Nephron (organoid): Measurements from ENCODE around the gene NMNAT2.
A peak's percentile ranks its signal among the peaks of the same experiment; 100 is the strongest.

Experiments
- H3K27ac Mint-ChIP-seq, 3 experiments: 2 replicates each; pipeline ENCODE4 v1.8.0; 2020; ENCODE audit warnings: mixed read lengths in 3 of 3, mild to moderate bottlenecking in 2 of 3, moderate library complexity in 1 of 3
- H3K27me3 Mint-ChIP-seq: 2 replicates; pipeline ENCODE4 v1.8.0; 2021; ENCODE audit warnings: low read depth, mild to moderate bottlenecking, moderate library complexity, mixed read lengths
- H3K36me3 Mint-ChIP-seq: 2 replicates; pipeline ENCODE4 v1.8.0; 2020; ENCODE audit warnings: low read depth, mixed read lengths
- H3K4me1 Mint-ChIP-seq: 2 replicates; pipeline ENCODE4 v1.8.0; 2020; ENCODE audit warnings: mixed read lengths
- H3K4me3 Mint-ChIP-seq, 3 experiments: 2 replicates each; pipeline ENCODE4 v1.8.0; 2020; ENCODE audit warnings: mild to moderate bottlenecking in 3 of 3, mixed read lengths in 3 of 3, moderate library complexity in 2 of 3
- H3K9me3 Mint-ChIP-seq: 2 replicates; pipeline ENCODE4 v1.8.0; 2020; ENCODE audit warnings: mixed read lengths
- TF ChIP-seq, protein P1 (sequence below), 3 experiments: fragments of 200-600 bp; sonication (generic); IDR thresholded peaks; one replicate each; pipeline ENCODE4 v1.5.0; 2021; ENCODE audit warnings: antibody characterized with exemption in 3 of 3; ENCODE audit not compliant: unreplicated experiment in 3 of 3

Gene NMNAT2

DNA sequence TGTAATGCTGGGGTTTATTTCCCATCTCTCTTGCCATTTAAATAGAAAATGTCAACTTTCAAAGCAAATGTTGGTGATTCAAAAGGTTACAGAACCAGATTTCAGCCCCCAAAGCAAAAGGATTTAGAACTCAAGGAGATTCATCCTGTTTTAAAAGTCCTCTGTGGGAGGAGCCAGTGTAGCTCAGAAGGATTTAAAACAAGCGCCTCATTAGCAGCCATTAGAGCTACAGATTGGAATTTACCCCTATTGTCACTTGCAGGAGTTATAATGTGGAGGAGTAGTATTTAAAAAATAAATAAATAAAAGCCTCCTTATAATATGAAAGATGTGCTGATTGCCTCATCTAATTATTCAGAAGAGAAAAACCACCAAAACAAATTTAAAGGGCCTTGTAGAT lies 124.3 kb downstream of the NMNAT2 start:
- H3K27ac Mint-ChIP-seq, result no peak overlapping the region
- peaks cover 23% of the 10 kb centered on the region for H3K4me1 Mint-ChIP-seq
- H3K4me3 Mint-ChIP-seq, result no peak overlapping the region
- peaks cover 6% of the 10 kb centered on the region for H3K9me3 Mint-ChIP-seq
- TF ChIP-seq, protein P1, sequence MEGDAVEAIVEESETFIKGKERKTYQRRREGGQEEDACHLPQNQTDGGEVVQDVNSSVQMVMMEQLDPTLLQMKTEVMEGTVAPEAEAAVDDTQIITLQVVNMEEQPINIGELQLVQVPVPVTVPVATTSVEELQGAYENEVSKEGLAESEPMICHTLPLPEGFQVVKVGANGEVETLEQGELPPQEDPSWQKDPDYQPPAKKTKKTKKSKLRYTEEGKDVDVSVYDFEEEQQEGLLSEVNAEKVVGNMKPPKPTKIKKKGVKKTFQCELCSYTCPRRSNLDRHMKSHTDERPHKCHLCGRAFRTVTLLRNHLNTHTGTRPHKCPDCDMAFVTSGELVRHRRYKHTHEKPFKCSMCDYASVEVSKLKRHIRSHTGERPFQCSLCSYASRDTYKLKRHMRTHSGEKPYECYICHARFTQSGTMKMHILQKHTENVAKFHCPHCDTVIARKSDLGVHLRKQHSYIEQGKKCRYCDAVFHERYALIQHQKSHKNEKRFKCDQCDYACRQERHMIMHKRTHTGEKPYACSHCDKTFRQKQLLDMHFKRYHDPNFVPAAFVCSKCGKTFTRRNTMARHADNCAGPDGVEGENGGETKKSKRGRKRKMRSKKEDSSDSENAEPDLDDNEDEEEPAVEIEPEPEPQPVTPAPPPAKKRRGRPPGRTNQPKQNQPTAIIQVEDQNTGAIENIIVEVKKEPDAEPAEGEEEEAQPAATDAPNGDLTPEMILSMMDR (IDR thresholded peaks at IDR 0.05; ENCODE audit: unreplicated experiment in 3 of 3), result no peak
- no peaks in the 10 kb centered on the region for H3K27me3 Mint-ChIP-seq
- H3K36me3 Mint-ChIP-seq, result no peaks in the 10 kb centered on the region

DNA sequence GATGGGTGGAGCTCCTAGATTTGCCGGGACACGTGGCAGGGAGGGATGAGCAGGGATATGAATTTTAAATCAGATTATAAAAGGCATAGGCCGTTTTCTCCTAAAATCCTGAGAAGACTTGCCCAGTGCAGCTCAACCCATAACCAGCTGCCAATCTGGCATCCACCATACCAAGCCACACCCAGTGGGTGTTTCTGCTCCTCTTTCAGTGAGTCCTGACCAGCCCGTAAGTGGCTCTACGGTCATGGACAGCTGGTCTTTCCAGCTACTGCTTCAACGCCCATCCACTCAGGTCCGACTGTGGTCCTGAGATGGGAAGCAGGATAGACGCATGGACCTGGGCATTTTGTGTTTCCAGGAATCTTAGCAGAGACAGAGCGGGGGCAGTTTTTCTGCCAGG lies 124.9 kb downstream of the NMNAT2 start:
- Mint-ChIP-seq H3K4me3 (no peak overlapping the region), H3K4me1 (peaks cover 23% of the 10 kb centered on the region), H3K27ac (no peak overlapping the region), H3K36me3 (no peaks in the 10 kb centered on the region), H3K27me3 (no peaks in the 10 kb centered on the region), H3K9me3 (peaks cover 3% of the 10 kb centered on the region)
- TF ChIP-seq, protein P1 (IDR thresholded peaks at IDR 0.05; ENCODE audit: unreplicated experiment in 3 of 3), result no peak

DNA sequence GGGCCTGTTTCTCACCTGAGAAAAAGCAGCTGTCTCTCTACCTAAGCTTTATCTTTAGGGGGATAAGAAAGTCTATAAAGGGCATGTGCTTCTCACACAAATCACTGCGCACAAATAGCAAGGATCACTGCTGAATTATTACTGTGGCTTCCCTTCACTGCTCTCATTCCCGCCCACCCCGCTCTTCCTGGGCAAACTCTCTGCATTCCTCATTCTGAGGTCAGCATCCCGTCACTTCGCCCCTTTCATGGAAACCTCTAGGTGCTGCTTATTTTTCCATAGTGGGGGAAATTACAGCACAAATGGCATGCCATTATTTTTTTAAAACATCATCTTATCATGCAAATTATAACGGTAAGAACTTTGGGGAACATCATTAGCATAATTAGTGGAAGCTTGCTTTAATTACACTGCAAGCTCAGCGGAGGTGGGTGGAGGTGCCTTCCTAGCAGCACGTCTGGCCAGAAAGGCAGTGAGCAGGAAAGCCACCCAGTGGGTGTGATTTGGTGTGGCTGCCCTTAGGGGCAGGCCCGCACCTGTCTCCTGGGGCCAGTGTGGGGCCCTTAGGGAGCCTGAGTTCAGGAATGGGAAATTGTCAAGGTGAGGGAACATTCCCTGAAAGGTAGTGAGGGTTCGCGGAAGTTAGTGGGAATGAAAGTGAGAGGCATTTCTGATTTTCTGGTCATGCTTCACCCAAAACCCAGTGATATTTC lies 126.2 kb downstream of the NMNAT2 start:
- Mint-ChIP-seq H3K27ac (peak overlapping the region; percentile 38 to 89 (median 72)), H3K4me3 (no peak overlapping the region), H3K9me3 (no peaks in the 10 kb centered on the region), H3K4me1 (peaks cover 23% of the 10 kb centered on the region), H3K27me3 (no peaks in the 10 kb centered on the region), H3K36me3 (no peaks in the 10 kb centered on the region)
- TF ChIP-seq, protein P1 (IDR thresholded peaks at IDR 0.05; ENCODE audit: unreplicated experiment in 3 of 3), result no peak

DNA sequence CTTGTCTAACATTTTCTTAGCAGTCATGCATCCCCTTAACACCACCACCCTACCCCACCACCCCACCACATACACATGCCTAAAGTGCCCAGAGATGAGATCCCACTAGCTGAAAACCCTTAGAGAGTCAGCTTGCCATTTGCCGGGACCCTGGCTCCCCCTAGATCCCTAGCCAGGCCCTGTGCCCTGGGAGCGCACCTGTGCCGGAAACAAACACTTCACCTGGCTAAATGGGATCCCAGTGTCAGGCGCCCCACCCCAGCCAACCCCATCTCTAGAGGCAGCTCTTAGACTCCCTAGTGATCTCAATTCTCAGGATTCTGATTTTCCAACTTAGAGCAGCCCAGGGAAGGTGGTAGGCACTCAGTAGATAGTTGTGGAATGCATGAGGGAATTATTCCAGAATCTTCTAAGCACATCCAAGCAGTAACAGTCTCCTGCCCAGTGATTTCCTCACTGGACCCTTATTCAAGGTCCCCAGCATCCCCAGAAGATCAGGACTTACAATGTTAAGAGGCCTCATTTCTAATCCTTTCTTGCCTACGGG lies 126.9 kb downstream of the NMNAT2 start:
- H3K4me3 Mint-ChIP-seq, result no peak overlapping the region
- H3K27ac Mint-ChIP-seq, result peak overlapping the region; percentile 38 to 89 (median 72)
- no peaks in the 10 kb centered on the region for H3K9me3 Mint-ChIP-seq
- H3K4me1 Mint-ChIP-seq, result peaks cover 27% of the 10 kb centered on the region
- H3K27me3 Mint-ChIP-seq, result no peaks in the 10 kb centered on the region
- H3K36me3 Mint-ChIP-seq, result no peaks in the 10 kb centered on the region
- TF ChIP-seq, protein P1 (IDR thresholded peaks at IDR 0.05; ENCODE audit: unreplicated experiment in 3 of 3), result no peak

DNA sequence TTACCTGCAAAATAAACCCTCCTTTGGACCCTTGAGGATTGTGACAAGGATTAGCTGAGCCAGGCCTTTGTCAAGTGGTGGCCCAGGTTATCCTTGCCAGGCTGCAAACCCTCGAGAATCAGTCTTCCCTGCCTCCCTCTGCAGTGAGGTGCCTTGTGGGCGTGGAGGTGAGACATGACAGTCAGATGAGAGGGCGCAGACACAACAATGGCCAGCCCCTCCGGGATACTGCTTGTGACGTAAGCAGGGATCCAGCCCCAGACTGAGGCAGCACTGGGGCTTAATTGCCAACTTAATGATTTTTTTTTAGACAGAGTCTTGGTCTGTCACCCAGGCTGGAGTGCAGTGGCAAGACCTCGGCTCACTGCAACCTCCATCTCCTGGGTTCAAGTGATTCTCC lies 127.6 kb downstream of the NMNAT2 start:
- Mint-ChIP-seq H3K27me3 (no peaks in the 10 kb centered on the region), H3K4me3 (no peak overlapping the region), H3K9me3 (no peaks in the 10 kb centered on the region), H3K36me3 (no peaks in the 10 kb centered on the region), H3K27ac (no peak overlapping the region), H3K4me1 (peaks cover 28% of the 10 kb centered on the region)
- TF ChIP-seq, protein P1 (IDR thresholded peaks at IDR 0.05; ENCODE audit: unreplicated experiment in 3 of 3), result no peak

DNA sequence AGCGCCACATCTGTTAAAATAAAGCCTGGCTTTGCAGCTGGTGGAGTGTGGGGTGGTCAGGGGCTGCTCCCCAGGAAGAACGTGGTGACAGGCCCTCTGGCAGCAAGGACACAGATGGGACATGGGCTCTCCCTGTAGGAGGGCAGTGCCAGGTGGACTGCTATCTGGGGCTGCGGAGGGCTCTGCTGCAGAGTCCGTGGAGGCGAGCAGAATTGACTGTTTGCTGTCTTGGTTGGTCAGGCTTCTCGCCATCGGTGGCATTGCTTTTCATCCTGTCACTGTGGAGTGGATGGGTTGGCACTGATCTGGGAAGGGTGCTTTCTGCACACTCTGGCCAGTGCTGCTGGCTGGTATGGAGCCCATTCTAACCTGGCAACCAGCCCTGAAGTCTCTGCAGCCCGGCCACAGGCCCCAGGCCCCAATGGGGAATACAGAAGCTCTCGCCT lies 129.1 kb downstream of the NMNAT2 start:
- H3K4me3 Mint-ChIP-seq, result no peak overlapping the region
- no peak overlapping the region for H3K27ac Mint-ChIP-seq
- H3K36me3 Mint-ChIP-seq, result no peaks in the 10 kb centered on the region
- H3K4me1 Mint-ChIP-seq, result peaks cover 39% of the 10 kb centered on the region
- no peaks in the 10 kb centered on the region for H3K9me3 Mint-ChIP-seq
- peaks cover 6% of the 10 kb centered on the region for H3K27me3 Mint-ChIP-seq
- TF ChIP-seq, protein P1 (IDR thresholded peaks at IDR 0.05; ENCODE audit: unreplicated experiment in 3 of 3), result no peak
